Measurements from ENCODE around the gene CCR3.

- no peak for TF ChIP-seq CTCF (conservative IDR thresholded peaks at IDR 0.05; ENCODE audit: low read depth in 2 of 2)
- no peak for TF ChIP-seq EZH2 (IDR thresholded peaks at IDR 0.05; ENCODE audit: low read depth, unreplicated experiment)
- TF ChIP-seq POLR2AphosphoS5 (IDR thresholded peaks at IDR 0.05; ENCODE audit: low read depth), result no peak
- TF ChIP-seq REST (IDR thresholded peaks at IDR 0.05; ENCODE audit: unreplicated experiment), result no peak
These were observed 56.8 kb downstream of the CCR3 start for GRCh38 chr3:46298871-46299607.
